ENCODE measurements around the gene ZBTB22.
"Not testable (repeated sequence)": the region's sequence is repeated elsewhere in the genome, so short reads cannot be mapped to it uniquely, and the experiment has no call there.

Gene ZBTB22

GRCh38 chr6:33317669-33318425, at the start of gene ZBTB22:
Gene ZBTB22 (minus strand): TSS chr6:33317744. CDS start chr6:33316916, 828 bp downstream.
- in situ Hi-C loops (cut with HindIII; ENCODE audit: low sequenced_read_pairs) = no loop called here
- no peak for TF ChIP-seq CTCF (IDR thresholded peaks at IDR 0.05; ENCODE audit: low read depth, low read length)
- H3K4me3 ChIP-seq (ENCODE audit: low read depth, low read length) = peak within 1 kb of the TSS; percentile 58
- DNase-seq (ENCODE audit: low read depth, low spot score) = peak; percentile 99

- DNase-seq (ENCODE audit: low read depth, low spot score) = no peak
- no peak overlapping the region for H3K4me3 ChIP-seq (ENCODE audit: low read depth, low read length)
- no peak for TF ChIP-seq CTCF (IDR thresholded peaks at IDR 0.05; ENCODE audit: low read depth, low read length)
- in situ Hi-C loops (cut with HindIII; ENCODE audit: low sequenced_read_pairs) = no loop called here
Measured at GRCh38 chr6:33367009-33367714, 49.6 kb upstream of the ZBTB22 start.

GRCh38 chr6:33365206-33365971, 47.8 kb upstream of the ZBTB22 start:
- DNase-seq (ENCODE audit: low read depth, low spot score); H3K4me3 ChIP-seq (ENCODE audit: low read depth, low read length); in situ Hi-C loops (cut with HindIII; ENCODE audit: low sequenced_read_pairs): not testable (repeated sequence)

- H3K4me3 ChIP-seq (ENCODE audit: low read depth, low read length); in situ Hi-C loops (cut with HindIII; ENCODE audit: low sequenced_read_pairs): not testable (repeated sequence)
- DNase-seq (ENCODE audit: low read depth, low spot score) = peak; percentile 57
Measured at GRCh38 chr6:33364475-33365205, 47.1 kb upstream of the ZBTB22 start.

GRCh38 chr6:33363486-33363885, 45.9 kb upstream of the ZBTB22 start:
- in situ Hi-C loops (cut with HindIII; ENCODE audit: low sequenced_read_pairs); H3K4me3 ChIP-seq (ENCODE audit: low read depth, low read length); DNase-seq (ENCODE audit: low read depth, low spot score): not testable (repeated sequence)

- TF ChIP-seq CTCF (IDR thresholded peaks at IDR 0.05; ENCODE audit: low read depth, low read length) = no peak
- in situ Hi-C loops (cut with HindIII; ENCODE audit: low sequenced_read_pairs) = no loop called here
- no peak overlapping the region for H3K4me3 ChIP-seq (ENCODE audit: low read depth, low read length)
- no peak for DNase-seq (ENCODE audit: low read depth, low spot score)
Measured at GRCh38 chr6:33359331-33359730, 41.8 kb upstream of the ZBTB22 start.

- in situ Hi-C loops (cut with HindIII; ENCODE audit: low sequenced_read_pairs); DNase-seq (ENCODE audit: low read depth, low spot score); H3K4me3 ChIP-seq (ENCODE audit: low read depth, low read length): not testable (repeated sequence)
Measured at GRCh38 chr6:33357160-33357871, 39.8 kb upstream of the ZBTB22 start.

- no peak for DNase-seq (ENCODE audit: low read depth, low spot score)
- H3K4me3 ChIP-seq (ENCODE audit: low read depth, low read length) = no peak overlapping the region
- in situ Hi-C loops (cut with HindIII; ENCODE audit: low sequenced_read_pairs) = no loop called here
- TF ChIP-seq CTCF (IDR thresholded peaks at IDR 0.05; ENCODE audit: low read depth, low read length) = no peak
Measured at GRCh38 chr6:33356295-33356694, 38.8 kb upstream of the ZBTB22 start.

- in situ Hi-C loops (cut with HindIII; ENCODE audit: low sequenced_read_pairs); H3K4me3 ChIP-seq (ENCODE audit: low read depth, low read length); DNase-seq (ENCODE audit: low read depth, low spot score): not testable (repeated sequence)
Measured at GRCh38 chr6:33355860-33356259, 38.3 kb upstream of the ZBTB22 start.
